ENCODE results near the gene FAM193A. TPM values are rescaled to one million over a fixed set of nuclear protein-coding genes. Genes with fewer than 3 reads are reported as not detected.
A peak's percentile ranks its signal among the peaks of the same experiment; 100 is the strongest.
"Not testable (repeated sequence)": the region's sequence is repeated elsewhere in the genome, so short reads cannot be mapped to it uniquely, and the experiment has no call there.

FAM193A gene
- polyA plus RNA-seq, 2 donors = 5.8 to 10.2 TPM

DNA sequence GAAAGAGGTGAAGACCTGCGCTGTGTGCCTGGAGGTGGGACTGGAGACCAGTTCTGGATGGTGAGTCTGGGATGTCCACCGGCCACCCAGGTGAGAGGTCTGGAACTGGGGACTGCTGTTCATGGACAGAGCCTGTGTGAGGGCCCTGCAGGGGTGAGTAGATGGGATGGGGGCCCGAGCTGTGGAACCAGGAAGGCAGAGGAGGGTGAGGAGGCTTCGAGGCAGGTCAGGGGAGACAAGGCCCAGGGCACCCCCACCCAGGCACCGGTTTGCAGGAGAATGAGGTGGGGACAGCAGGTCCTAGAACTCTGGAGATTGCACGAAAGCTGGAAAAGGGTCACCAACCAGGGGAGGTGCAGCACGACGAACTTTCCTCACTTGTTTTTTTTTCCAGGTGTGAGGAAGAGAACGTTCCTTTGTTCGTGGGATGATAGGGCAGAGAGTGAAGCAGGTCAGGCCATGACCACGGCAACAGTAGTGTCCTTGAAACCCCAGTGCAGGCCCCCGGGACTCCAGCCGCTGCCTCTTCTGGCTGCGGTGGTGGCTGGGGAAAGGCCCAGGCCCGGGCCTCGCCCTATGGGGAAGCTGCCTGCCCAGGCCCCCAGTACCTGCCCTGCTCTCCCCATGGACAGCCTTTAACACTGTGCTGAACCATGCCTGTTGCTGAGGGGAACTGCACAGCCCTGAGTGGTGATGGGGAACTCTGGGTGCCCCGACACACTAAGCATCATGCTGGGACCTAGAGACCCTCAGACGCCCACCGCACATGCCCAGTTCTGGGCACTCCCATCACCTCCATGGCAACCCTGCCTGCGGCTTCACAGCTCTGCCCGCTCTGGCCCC is 196.8 kb downstream of the FAM193A start:
- peaks cover 6 to 24% of the 10 kb centered on the region in 2 donors for H3K36me3 ChIP-seq (ENCODE audit: control insufficient read depth in 2 of 2, insufficient read depth in 2 of 2, low read length in 1 of 2)
- no peak overlapping the region for H3K4me3 ChIP-seq (ENCODE audit: low read depth in 1 of 2, low read length in 2 of 2)
- no peaks in the 10 kb centered on the region for H3K9me3 ChIP-seq (ENCODE audit: control insufficient read depth in 2 of 2, insufficient read depth in 1 of 2, low read depth in 1 of 2, low read length in 1 of 2)
- no peaks in the 10 kb centered on the region for H3K27me3 ChIP-seq (ENCODE audit: control insufficient read depth in 1 of 2, insufficient read depth in 2 of 2, low read length in 2 of 2)
- 89 to 90% methylated on average over 20 to 21 of the region's 21 CpGs for WGBS, 2 donors
- no peak overlapping the region for H3K27ac ChIP-seq (ENCODE audit: low read depth in 2 of 2, low read length in 1 of 2)
- H3K4me1 ChIP-seq (ENCODE audit: control insufficient read depth in 2 of 2, insufficient read depth in 2 of 2, low read length in 1 of 2) = no peaks in the 10 kb centered on the region

DNA sequence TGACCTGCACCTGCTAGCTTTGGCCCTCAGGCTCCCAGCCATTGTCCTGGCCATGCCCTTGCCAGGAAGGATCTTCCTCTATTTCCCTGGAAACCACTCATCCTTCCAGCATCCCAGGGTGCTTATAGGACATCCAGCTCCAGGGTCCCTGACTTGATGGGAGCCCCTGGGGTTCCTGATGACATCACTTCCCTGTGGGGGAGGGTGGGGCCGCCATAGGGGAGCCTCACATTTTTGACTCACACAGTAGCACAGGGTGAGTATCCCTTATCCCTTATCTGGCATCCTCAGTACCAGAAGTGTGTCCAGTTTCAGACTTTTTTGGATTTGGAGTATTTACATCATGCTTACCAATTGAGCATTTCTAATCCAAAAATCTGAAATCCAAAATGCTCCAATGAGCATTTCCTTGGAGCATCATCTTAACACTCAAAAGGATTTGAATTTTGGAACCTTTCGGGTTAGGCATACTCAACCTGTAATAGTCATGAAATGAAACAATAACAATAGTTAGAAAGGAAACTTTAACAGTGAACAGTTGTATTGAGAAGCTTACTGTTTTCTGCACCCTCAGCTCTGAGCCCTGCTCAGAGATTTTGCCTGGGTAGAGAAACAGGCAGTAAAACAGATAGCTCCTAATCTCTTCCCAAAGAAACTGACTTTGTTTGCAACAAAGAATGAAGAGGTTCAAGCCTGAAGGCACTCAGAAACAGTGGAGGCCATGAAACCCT is 197.6 kb downstream of the FAM193A start:
- H3K36me3 ChIP-seq (ENCODE audit: control insufficient read depth in 2 of 2, insufficient read depth in 2 of 2, low read length in 1 of 2) = peaks cover 6 to 23% of the 10 kb centered on the region in 2 donors
- H3K4me3 ChIP-seq (ENCODE audit: low read depth in 1 of 2, low read length in 2 of 2) = no peak overlapping the region
- peaks cover 0 to 2% of the 10 kb centered on the region in 2 donors for H3K9me3 ChIP-seq (ENCODE audit: control insufficient read depth in 2 of 2, insufficient read depth in 1 of 2, low read depth in 1 of 2, low read length in 1 of 2)
- H3K4me1 ChIP-seq (ENCODE audit: control insufficient read depth in 2 of 2, insufficient read depth in 2 of 2, low read length in 1 of 2) = no peaks in the 10 kb centered on the region
- no peaks in the 10 kb centered on the region for H3K27me3 ChIP-seq (ENCODE audit: control insufficient read depth in 1 of 2, insufficient read depth in 2 of 2, low read length in 2 of 2)
- H3K27ac ChIP-seq (ENCODE audit: low read depth in 2 of 2, low read length in 1 of 2) = no peak overlapping the region
- 83 to 92% methylated on average over 2 of the region's 2 CpGs for WGBS, 2 donors

DNA sequence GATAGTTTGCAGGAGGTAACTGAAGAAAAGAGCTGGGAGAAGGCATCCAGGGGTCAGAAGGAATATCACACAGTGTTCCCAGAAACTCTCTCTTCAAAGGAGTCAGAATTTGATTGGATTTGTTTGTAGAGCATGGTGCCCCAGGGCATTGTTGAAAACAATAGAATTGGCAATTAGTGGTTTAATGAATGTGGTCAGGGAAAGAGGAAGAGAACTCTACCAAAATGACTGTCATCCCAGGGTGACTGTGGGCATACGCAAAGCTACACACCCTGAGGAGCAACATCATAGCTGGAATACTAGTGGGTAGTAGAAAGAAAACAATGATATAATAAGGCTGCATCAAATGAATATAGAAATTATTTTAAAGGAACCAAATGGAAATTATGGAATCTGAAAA is 198.2 kb downstream of the FAM193A start:
- 56 to 63% methylated on average over 1 of the region's 1 CpG for WGBS, 2 donors
- Histone ChIP-seq H3K36me3 (ENCODE audit: control insufficient read depth in 2 of 2, insufficient read depth in 2 of 2, low read length in 1 of 2) (peaks cover 6 to 21% of the 10 kb centered on the region in 2 donors), H3K9me3 (ENCODE audit: control insufficient read depth in 2 of 2, insufficient read depth in 1 of 2, low read depth in 1 of 2, low read length in 1 of 2) (peaks cover 0 to 2% of the 10 kb centered on the region in 2 donors), H3K27me3 (ENCODE audit: control insufficient read depth in 1 of 2, insufficient read depth in 2 of 2, low read length in 2 of 2) (no peaks in the 10 kb centered on the region), H3K27ac (ENCODE audit: low read depth in 2 of 2, low read length in 1 of 2) (no peak overlapping the region), H3K4me1 (ENCODE audit: control insufficient read depth in 2 of 2, insufficient read depth in 2 of 2, low read length in 1 of 2) (no peaks in the 10 kb centered on the region), H3K4me3 (ENCODE audit: low read depth in 1 of 2, low read length in 2 of 2) (no peak overlapping the region)

DNA sequence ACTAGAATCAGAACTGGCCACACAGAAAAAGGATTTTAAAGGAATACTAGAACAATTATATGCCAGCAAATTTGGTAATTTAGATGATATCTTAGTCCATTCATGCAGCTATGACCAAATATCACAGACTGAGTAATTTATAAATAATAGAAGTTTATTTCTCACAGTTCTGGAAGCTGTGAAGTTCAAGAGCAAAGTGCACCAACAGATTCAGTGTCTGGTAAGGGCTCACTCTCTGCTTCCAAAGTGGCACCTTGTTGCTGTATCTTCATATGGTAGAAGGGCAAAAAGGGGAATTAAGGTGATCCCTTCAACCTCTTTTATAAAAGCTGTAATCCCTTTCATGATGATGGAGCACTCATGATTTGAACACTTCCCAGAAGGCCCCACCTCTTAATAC is 199.4 kb downstream of the FAM193A start:
- Histone ChIP-seq H3K4me1 (ENCODE audit: control insufficient read depth in 2 of 2, insufficient read depth in 2 of 2, low read length in 1 of 2) (no peaks in the 10 kb centered on the region), H3K27me3 (ENCODE audit: control insufficient read depth in 1 of 2, insufficient read depth in 2 of 2, low read length in 2 of 2) (no peaks in the 10 kb centered on the region), H3K36me3 (ENCODE audit: control insufficient read depth in 2 of 2, insufficient read depth in 2 of 2, low read length in 1 of 2) (peaks cover 6 to 21% of the 10 kb centered on the region in 2 donors), H3K27ac (ENCODE audit: low read depth in 2 of 2, low read length in 1 of 2) (no peak overlapping the region), H3K4me3 (ENCODE audit: low read depth in 1 of 2, low read length in 2 of 2) (no peak overlapping the region), H3K9me3 (ENCODE audit: control insufficient read depth in 2 of 2, insufficient read depth in 1 of 2, low read depth in 1 of 2, low read length in 1 of 2) (peaks cover 0 to 2% of the 10 kb centered on the region in 2 donors)

DNA sequence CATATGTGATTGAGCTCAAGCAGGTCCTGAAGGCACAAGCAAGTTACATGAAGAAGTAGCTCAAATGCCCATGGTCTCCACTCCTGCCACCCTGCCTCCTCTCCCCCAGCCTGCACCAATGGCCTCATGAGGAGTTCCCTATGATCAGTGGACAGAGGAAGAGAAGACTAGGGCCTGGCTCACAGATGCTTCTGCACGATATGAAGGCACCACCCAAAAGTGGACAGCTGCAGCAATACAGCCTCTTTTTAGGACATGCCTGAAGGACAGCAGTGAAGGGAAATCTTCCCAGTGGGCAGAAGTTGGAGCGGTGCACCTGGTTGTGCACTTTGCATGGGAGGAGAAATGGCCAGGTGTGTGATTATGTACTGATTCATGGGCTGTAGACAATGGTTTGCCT is 201.8 kb downstream of the FAM193A start:
- H3K4me3 ChIP-seq (ENCODE audit: low read depth in 1 of 2, low read length in 2 of 2); H3K9me3 ChIP-seq (ENCODE audit: control insufficient read depth in 2 of 2, insufficient read depth in 1 of 2, low read depth in 1 of 2, low read length in 1 of 2); H3K27me3 ChIP-seq (ENCODE audit: control insufficient read depth in 1 of 2, insufficient read depth in 2 of 2, low read length in 2 of 2); H3K4me1 ChIP-seq (ENCODE audit: control insufficient read depth in 2 of 2, insufficient read depth in 2 of 2, low read length in 1 of 2); H3K27ac ChIP-seq (ENCODE audit: low read depth in 2 of 2, low read length in 1 of 2): not testable (repeated sequence)
- H3K36me3 ChIP-seq (ENCODE audit: control insufficient read depth in 2 of 2, insufficient read depth in 2 of 2, low read length in 1 of 2) = peaks cover 6 to 21% of the 10 kb centered on the region in 2 donors
- 97 to 100% methylated on average over 2 of the region's 2 CpGs for WGBS, 2 donors

DNA sequence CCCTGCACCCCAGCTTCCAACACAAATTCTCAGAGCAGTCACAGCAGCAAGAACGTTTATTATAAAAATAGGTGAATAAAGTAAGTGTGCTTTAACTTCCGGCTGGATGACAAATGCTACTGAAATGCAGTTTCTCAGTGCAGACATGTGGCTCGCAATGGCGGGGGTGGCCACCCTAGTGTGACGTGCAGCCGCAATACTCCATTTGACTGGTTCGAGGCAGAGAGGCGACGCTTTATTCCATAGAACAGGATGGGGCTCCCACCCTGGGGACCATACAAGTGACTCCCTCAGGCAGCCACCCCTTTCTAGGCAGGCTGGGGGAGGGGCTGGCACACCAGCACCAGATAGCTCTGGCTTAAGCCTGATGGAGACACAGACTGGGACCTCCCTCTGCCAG is 205.2 kb downstream of the FAM193A start:
- Histone ChIP-seq H3K9me3 (ENCODE audit: control insufficient read depth in 2 of 2, insufficient read depth in 1 of 2, low read depth in 1 of 2, low read length in 1 of 2) (peaks cover 0 to 2% of the 10 kb centered on the region in 2 donors), H3K36me3 (ENCODE audit: control insufficient read depth in 2 of 2, insufficient read depth in 2 of 2, low read length in 1 of 2) (peaks cover 16 to 32% of the 10 kb centered on the region in 2 donors), H3K27me3 (ENCODE audit: control insufficient read depth in 1 of 2, insufficient read depth in 2 of 2, low read length in 2 of 2) (no peaks in the 10 kb centered on the region), H3K27ac (ENCODE audit: low read depth in 2 of 2, low read length in 1 of 2) (no peak overlapping the region), H3K4me1 (ENCODE audit: control insufficient read depth in 2 of 2, insufficient read depth in 2 of 2, low read length in 1 of 2) (peaks cover 9 to 23% of the 10 kb centered on the region in 2 donors), H3K4me3 (ENCODE audit: low read depth in 1 of 2, low read length in 2 of 2) (no peak overlapping the region)
- WGBS, 2 donors = 83 to 86% methylated on average over 9 of the region's 9 CpGs

DNA sequence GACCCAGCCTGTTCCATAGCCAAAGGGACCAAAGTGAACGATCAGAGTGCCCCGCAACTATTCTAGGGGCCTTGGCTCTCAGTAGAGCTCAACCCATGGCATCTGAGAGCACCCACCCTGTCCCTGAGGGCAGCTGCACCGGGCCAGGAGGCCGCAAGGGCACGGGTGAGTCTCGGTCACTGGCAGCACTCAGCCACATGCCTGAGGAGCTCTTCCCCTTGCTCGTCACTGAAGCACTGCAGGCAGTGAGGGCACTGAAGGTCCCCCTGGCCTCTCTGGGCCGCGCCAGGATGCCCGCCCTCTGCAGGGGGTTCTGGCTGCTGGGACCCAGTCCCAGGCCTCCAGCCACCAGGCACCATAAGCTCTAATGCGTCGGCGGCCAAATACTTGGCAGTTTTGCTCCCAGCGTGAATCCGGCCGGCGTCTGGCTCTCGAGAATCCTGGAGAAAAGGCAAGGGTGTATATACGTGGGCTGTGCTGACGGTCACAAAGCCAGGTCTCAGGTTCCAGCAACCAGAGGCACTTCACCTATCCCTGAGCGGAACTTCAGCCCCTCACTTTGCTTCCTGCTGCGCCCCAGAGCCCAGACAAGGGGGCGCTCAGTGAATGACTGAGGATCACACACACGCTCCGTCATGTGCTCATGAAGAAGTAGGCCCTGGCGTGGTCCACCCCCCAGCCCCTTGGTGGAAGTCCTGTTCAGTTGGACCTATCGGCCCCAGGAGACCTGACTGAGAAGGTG is 205.8 kb downstream of the FAM193A start:
- H3K27me3 ChIP-seq (ENCODE audit: control insufficient read depth in 1 of 2, insufficient read depth in 2 of 2, low read length in 2 of 2) = no peaks in the 10 kb centered on the region
- peaks cover 13 to 28% of the 10 kb centered on the region in 2 donors for H3K4me1 ChIP-seq (ENCODE audit: control insufficient read depth in 2 of 2, insufficient read depth in 2 of 2, low read length in 1 of 2)
- no peak overlapping the region for H3K27ac ChIP-seq (ENCODE audit: low read depth in 2 of 2, low read length in 1 of 2)
- H3K9me3 ChIP-seq (ENCODE audit: control insufficient read depth in 2 of 2, insufficient read depth in 1 of 2, low read depth in 1 of 2, low read length in 1 of 2) = peaks cover 0 to 2% of the 10 kb centered on the region in 2 donors
- WGBS, 2 donors = 88 to 91% methylated on average over 27 of the region's 27 CpGs
- H3K4me3 ChIP-seq (ENCODE audit: low read depth in 1 of 2, low read length in 2 of 2) = no peak overlapping the region
- H3K36me3 ChIP-seq (ENCODE audit: control insufficient read depth in 2 of 2, insufficient read depth in 2 of 2, low read length in 1 of 2) = peaks cover 20 to 38% of the 10 kb centered on the region in 2 donors

DNA sequence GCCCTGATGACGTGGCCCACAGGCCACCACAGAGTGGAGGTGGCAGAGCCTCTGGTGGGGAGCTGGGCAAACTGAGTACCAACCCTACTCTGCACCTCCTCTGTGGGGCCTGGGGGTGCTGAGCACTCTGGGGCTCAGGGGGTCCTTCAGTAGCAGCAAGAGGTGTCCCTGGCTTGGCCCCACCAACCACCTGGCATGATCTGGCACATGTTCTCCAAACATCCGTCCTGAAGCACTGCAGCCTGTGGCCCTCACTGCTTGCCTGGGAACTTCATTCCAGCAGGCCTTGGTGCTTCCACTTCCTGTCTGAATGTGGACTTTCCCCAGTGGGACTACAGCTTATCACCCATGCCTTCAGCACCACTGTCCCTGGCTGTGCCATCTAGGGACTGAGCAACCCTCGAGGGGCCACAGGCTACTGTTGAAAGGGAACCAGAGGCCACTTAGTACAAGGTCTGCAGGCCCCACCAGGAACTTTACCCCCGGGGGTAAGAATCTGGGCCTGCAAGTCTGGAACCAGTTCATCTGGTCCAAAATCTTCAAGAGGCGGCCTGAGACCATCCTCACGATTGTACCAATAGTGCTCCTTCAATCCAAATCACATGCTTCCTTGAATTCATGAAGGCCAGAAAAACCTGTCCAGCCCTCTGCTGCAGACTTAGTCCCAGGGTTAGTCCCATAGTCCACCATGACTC is 206.5 kb downstream of the FAM193A start:
- H3K4me1 ChIP-seq (ENCODE audit: control insufficient read depth in 2 of 2, insufficient read depth in 2 of 2, low read length in 1 of 2) = peaks cover 13 to 28% of the 10 kb centered on the region in 2 donors
- no peak overlapping the region for H3K4me3 ChIP-seq (ENCODE audit: low read depth in 1 of 2, low read length in 2 of 2)
- no peaks in the 10 kb centered on the region for H3K27me3 ChIP-seq (ENCODE audit: control insufficient read depth in 1 of 2, insufficient read depth in 2 of 2, low read length in 2 of 2)
- H3K36me3 ChIP-seq (ENCODE audit: control insufficient read depth in 2 of 2, insufficient read depth in 2 of 2, low read length in 1 of 2) = peaks cover 21 to 43% of the 10 kb centered on the region in 2 donors
- H3K27ac ChIP-seq (ENCODE audit: low read depth in 2 of 2, low read length in 1 of 2) = peak overlapping the region in 1 of 2 donors; percentile 74
- H3K9me3 ChIP-seq (ENCODE audit: control insufficient read depth in 2 of 2, insufficient read depth in 1 of 2, low read depth in 1 of 2, low read length in 1 of 2) = peaks cover 0 to 2% of the 10 kb centered on the region in 2 donors
- WGBS, 2 donors = 73 to 79% methylated on average over 6 of the region's 6 CpGs

Measured in esophagus (tissue), 2 donors.